ENCODE results near the gene LOXL3.

DNA sequence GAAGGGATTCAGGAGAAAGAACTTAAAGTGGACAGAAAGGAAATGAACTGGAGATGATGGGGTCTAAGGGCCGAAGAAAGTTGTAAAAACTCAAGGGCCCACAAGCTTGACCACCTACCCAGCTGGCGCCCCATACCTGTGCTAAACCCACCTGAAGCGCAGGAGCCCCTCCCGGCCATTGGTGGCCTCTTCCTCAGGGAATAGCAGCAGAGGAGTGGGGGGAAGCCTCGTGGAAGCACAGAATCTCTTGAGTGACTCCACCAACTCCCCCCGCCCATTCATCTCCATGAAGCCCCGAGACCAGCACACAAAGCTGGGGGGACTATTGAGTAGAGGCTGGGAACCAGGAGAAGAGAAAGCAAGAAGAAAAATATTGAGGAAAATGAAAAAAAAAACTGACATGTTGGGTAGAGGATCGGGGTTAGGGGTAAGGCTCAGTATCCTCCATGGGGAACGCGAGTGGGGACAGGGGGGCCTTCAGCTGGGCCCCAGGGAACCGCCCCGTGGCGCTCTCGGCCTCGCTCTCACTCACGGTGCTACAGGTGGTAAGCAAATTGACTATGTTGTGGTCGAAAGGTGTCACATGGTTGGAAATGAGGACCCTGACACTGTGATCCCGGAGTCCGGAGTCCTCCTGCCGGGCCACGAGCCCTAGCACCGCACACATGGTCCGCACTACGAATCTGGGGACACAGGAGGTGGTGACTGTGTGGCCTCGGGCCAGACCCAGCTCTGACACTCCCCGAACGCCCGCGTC is 25.0 kb downstream of the LOXL3 start:
- TF ChIP-seq EZH2 (IDR thresholded peaks at IDR 0.05; ENCODE audit: low read length) = no peak
- TF ChIP-seq, protein P1, sequence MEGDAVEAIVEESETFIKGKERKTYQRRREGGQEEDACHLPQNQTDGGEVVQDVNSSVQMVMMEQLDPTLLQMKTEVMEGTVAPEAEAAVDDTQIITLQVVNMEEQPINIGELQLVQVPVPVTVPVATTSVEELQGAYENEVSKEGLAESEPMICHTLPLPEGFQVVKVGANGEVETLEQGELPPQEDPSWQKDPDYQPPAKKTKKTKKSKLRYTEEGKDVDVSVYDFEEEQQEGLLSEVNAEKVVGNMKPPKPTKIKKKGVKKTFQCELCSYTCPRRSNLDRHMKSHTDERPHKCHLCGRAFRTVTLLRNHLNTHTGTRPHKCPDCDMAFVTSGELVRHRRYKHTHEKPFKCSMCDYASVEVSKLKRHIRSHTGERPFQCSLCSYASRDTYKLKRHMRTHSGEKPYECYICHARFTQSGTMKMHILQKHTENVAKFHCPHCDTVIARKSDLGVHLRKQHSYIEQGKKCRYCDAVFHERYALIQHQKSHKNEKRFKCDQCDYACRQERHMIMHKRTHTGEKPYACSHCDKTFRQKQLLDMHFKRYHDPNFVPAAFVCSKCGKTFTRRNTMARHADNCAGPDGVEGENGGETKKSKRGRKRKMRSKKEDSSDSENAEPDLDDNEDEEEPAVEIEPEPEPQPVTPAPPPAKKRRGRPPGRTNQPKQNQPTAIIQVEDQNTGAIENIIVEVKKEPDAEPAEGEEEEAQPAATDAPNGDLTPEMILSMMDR (optimal IDR thresholded peaks at IDR 0.05 in 1 of 3, IDR thresholded peaks at IDR 0.05 in 1 of 3, conservative IDR thresholded peaks at IDR 0.05 in 1 of 3; ENCODE audit: extremely low read depth in 1 of 3, insufficient read depth in 2 of 3, low read length in 3 of 3) = peak in 1 of 3 experiments; percentile 12

Data from keratinocyte (primary cell).